ENCODE data around the gene ZCCHC2.

GRCh38 chr18:62571648-62572047, 48.8 kb downstream of the ZCCHC2 start:
- TF ChIP-seq EZH2 (IDR thresholded peaks at IDR 0.05) = no peak
- TF ChIP-seq CTCF (IDR thresholded peaks at IDR 0.05) = no peak
